Stimulated activated CD4-positive, alpha-beta T cell treated with anti-CD3 and anti-CD28 coated beads, Interleukin-15, amount 100 ng/mL, for 48 hours (primary cell): ENCODE data around the gene IL21R.
"Not testable (repeated sequence)": the region's sequence is repeated elsewhere in the genome, so short reads cannot be mapped to it uniquely, and the experiment has no call there.

Source experiments
- DNase-seq, 2 donors: peaks; one replicate each; pipeline ENCODE4 v3.0.0-alpha.2; 2020; ENCODE audit warnings: low read depth in 2 of 2

The IL21R gene

DNA sequence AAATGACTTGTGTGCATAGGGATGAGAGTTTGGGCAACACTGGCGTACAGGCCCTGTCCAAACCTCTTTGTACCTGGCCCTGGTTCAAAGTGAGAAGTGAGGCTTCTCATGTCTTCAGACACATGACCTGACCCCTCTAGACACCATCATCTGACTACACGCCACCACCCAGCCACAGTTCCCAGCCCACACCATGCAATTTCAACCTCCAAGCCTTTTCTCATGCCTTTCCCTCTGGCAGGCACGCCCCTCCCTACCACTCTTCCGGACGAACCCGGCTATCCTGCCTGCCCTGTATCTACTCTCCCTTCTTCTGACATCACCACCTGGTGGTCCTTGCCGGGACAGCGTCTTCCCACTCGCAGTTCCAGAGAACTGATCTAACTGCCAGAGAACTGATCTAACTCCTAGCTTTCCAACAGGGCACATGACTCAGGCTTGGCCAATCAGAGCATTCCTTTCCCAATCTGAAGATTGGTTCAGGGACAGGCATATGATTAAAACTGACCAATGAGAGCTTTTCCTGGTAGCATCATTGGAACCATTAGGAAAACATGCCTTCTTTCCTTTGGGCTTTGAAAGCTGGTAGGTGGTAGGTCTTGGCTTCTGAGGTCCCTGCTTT lies 27.1 kb upstream of the IL21R start:
- DNase-seq: peak; percentile 56 to 71

DNA sequence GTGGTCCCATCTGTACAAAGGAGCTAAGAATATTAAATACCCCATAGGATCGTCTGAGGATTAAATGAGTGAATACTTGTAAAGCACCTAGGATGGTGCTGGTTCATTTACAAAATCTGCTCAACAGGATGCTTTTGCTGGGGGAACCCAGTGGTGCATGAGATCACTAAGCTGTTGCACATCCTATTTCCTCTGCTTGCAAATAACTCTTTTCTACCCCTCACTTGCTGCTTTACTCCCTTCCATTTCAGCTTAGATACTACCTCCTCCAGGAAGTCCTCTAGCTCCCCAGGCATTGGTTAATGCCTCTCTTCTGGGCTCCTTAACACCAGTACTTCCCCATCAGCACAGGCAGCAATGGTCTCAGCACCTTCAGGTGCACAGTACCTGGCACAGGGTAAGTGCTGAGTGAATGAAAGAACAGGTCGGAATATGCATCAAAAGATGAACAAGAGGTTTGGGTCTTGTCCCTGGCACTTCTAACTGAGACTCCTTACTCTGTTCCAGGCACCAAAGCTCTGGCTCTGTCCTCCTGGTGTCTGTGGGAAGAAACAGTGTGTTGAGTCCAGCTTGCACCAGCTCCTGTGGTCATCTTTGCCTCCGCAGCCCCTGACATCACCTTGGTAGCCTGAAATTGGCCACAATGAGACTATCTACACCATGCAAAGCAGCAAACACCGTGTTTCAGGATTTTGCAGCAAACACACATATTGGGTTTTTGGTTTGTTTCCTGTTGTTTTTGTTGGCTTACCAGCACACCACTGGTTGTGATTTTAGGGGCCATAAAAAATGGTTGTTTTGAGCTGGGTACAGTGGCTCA lies 24.1 kb upstream of the IL21R start:
- no peak for DNase-seq

GRCh38 chr16:27378871-27379481 lies 23.0 kb upstream of the IL21R start:
- DNase-seq: peak in 1 of 2 donors; percentile 52

- DNase-seq: no peak
These were observed 22.1 kb upstream of the IL21R start for GRCh38 chr16:27379919-27380318.

- no peak for DNase-seq
These were observed 20.7 kb upstream of the IL21R start for GRCh38 chr16:27381236-27381635.

DNA sequence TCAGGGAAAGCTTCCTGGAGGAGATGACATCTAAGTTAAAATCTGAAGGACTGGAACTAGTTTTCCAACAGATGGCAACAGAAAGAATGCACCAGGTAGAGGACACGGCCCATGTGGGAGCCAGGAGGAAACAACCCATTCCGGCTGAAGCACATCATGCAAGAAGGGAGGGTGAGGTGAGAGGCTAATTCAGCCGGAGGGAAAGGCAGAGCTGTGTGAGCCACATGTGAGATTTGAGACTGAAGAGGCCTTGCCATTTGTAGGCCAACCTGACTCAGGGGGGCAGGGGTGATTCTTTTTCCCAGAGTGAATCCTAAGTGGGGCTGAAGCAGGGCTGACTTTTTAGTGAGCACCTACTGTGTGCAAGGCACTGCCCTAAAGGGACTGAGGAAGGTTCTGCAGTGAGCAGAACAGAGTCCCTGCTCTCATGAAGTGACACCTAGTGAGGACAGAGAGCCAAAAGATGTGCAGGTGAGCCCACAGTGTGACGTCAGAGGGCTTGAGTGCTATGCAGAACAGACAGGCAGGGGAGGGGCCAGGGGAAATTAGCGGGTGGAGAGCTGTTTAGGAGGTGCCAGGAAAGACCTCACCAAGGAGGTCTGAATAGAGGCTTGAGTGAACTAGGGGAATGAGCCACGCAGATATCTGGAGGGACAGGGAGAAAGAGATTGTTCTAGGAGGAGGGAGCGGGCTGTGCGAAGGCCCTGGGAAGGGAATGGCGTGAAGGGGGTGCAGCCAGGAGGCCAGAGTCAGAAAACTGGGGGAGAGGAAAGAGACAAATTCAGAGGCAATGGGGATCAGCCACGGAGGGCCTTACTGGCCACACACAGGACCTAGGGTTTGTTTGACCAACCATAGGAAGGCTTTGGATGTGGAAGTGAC lies 19.8 kb upstream of the IL21R start:
- no peak for DNase-seq

DNA sequence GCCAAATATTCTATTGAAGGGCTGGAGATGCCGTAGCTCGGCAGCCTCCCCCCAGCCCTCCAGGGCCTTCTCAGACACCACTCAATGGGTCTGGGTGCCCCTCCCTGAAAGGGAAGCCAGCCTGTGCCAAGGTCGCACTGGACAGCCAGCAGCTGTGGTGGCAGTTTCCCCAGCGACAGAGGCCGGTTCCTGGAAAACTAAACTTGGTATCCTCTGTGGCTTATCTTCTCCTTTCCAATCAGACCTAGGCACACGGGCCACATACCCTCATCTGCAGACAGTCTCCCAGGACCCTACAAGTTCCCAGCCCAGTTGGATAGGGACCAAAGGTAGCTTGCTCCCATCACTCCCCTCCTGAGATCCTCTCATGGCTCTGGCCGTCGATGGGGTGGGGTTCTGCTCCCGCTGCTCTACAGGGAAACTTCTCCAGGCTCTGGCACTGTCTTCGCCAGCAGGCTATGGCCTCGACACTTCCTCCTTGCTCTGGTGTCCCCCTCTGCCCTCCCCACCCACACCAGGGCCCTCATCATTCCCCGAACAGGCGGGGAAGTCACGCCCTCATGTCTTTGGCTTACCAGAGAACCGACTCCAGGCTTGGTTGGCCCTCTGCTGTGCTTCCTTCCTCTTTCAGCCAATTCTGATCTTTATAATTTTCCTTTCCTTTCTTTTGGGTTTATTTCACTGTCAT lies 18.3 kb upstream of the IL21R start:
- no peak for DNase-seq

- no peak for DNase-seq
These were observed 17.5 kb upstream of the IL21R start for GRCh38 chr16:27384425-27384824.

DNA sequence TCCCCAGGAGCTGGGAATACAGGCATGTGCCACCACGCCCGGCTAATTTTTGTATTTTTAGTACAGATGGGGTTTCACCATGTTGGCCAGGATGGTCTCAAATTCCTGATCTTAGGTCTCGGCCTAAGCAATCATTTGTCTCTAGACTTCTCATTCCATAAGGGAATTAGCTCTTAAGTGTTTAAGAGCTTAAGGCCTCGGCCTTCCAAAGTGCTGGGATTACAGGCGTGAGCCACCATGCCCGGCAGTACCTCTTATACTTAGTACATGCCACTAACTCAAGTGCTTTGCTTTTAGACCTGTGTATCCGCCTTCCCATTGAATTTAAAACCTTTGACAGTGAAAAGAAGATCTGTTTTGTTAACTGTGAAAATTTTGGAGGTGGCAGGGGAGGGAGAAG lies 16.6 kb upstream of the IL21R start:
- DNase-seq: no peak

GRCh38 chr16:27386674-27387073 lies 15.3 kb upstream of the IL21R start:
- no peak for DNase-seq

DNA sequence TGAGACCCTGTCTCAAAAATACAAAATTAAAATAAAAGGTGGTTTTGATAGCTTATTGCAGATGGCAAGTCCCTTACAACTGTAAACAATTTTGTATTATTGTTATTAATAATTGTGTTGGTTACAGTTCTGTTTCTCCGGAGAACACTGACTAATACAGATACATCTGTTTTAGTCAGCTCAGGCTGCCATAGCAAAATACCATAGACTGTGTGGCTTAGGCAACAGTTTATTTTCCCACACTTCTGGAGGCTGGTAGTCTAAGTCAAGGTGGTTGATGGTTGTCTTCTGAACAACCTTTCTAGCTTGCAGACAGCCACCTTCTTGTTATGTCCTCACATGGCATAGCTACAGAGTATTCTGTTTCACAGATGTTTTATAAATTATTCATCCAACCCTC lies 14.2 kb upstream of the IL21R start:
- DNase-seq: no peak

- DNase-seq: no peak
These were observed 12.6 kb upstream of the IL21R start for GRCh38 chr16:27389272-27389961.

DNA sequence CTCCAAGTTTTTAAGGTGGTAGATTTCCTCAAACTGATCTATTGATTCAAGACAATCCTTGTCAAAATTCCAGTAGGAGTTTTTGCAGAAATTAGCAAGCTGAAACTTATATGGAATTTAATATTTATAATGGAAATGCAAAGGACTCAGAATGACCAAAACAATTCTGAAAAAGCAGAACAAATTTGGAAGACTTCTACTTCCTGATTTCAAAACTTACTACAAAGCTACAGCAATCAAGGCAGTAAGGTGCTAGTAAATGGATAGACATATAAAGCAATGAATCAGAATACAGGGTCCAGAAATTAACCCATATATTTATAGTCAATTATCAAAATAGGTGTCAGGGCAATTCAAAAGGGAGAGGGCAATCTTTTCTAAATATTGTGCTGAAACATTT lies 11.8 kb upstream of the IL21R start:
- no peak for DNase-seq

GRCh38 chr16:27392671-27393070 lies 9.3 kb upstream of the IL21R start:
- DNase-seq: no peak

GRCh38 chr16:27394516-27394915 lies 7.5 kb upstream of the IL21R start:
- DNase-seq: no peak

GRCh38 chr16:27398341-27398893 lies 3.6 kb upstream of the IL21R start:
- not testable (repeated sequence) for DNase-seq

- no peak for DNase-seq
These were observed 2.8 kb upstream of the IL21R start for GRCh38 chr16:27398894-27399853.

- no peak for DNase-seq
These were observed 2.0 kb upstream of the IL21R start for GRCh38 chr16:27399969-27400368.
